Measurements from ENCODE around the gene DAAM2.

DNA sequence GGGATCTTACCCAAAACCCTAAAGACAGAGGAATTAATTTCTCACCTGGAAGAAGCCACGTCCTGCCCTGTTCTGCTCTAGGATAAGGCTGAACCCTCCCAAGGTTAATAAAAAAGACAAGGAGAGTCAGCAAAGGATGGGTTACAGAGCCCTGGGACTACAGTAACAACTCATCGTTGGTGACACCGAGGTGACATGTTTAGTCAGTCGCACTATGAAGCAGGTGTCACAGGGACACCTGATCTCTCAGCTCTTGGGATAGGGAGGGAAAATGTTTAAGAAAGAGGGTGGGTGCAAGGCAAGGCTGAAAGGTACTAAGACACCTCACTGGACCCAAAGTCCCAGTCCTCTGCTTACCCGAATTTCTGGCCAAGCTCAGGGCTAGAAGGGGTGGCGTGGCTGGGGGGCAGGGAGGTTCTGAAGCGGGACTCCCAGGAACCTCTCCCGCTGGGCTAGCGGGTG, 141.5 kb downstream of the DAAM2 start:
- TF ChIP-seq RAD21 (IDR thresholded peaks at IDR 0.05; ENCODE audit: low read length) (no peak), REST (IDR thresholded peaks at IDR 0.05; ENCODE audit: low read depth, low read length) (no peak)
- TF ChIP-seq, protein P1, sequence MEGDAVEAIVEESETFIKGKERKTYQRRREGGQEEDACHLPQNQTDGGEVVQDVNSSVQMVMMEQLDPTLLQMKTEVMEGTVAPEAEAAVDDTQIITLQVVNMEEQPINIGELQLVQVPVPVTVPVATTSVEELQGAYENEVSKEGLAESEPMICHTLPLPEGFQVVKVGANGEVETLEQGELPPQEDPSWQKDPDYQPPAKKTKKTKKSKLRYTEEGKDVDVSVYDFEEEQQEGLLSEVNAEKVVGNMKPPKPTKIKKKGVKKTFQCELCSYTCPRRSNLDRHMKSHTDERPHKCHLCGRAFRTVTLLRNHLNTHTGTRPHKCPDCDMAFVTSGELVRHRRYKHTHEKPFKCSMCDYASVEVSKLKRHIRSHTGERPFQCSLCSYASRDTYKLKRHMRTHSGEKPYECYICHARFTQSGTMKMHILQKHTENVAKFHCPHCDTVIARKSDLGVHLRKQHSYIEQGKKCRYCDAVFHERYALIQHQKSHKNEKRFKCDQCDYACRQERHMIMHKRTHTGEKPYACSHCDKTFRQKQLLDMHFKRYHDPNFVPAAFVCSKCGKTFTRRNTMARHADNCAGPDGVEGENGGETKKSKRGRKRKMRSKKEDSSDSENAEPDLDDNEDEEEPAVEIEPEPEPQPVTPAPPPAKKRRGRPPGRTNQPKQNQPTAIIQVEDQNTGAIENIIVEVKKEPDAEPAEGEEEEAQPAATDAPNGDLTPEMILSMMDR (IDR thresholded peaks at IDR 0.05) = no peak
